ENCODE measurements around the gene LTBP3.

Gene LTBP3

GRCh38 chr11:65552388-65552951 lies 5.7 kb downstream of the LTBP3 start:
- Histone ChIP-seq H2AFZ (ENCODE audit: low read length, unreplicated experiment) (no peak overlapping the region), H3K4me3 (ENCODE audit: low read depth, low read length) (no peak overlapping the region), H3K36me3 (ENCODE audit: insufficient read depth, low read length) (0 out of 2 replicates have a peak, but pooled peaks cover 3% of the 10 kb centered on the region), H3K4me1 (ENCODE audit: control insufficient read depth, insufficient read depth, low read length, unreplicated experiment) (peaks cover 30% of the 10 kb centered on the region), H3K27ac (ENCODE audit: low read depth, low read length) (no peak overlapping the region), H3K27me3 (ENCODE audit: insufficient read depth, low read length) (no peaks in the 10 kb centered on the region), H3K79me2 (ENCODE audit: control insufficient read depth, insufficient read depth, low read length, unreplicated experiment) (peaks cover 11% of the 10 kb centered on the region)

- Histone ChIP-seq H3K36me3 (ENCODE audit: insufficient read depth, low read length) (0 out of 2 replicates have a peak, but pooled peaks cover 3% of the 10 kb centered on the region), H3K4me3 (ENCODE audit: low read depth, low read length) (no peak overlapping the region), H3K4me1 (ENCODE audit: control insufficient read depth, insufficient read depth, low read length, unreplicated experiment) (peaks cover 28% of the 10 kb centered on the region)
These were observed 6.4 kb downstream of the LTBP3 start for GRCh38 chr11:65551572-65552387.

DNA sequence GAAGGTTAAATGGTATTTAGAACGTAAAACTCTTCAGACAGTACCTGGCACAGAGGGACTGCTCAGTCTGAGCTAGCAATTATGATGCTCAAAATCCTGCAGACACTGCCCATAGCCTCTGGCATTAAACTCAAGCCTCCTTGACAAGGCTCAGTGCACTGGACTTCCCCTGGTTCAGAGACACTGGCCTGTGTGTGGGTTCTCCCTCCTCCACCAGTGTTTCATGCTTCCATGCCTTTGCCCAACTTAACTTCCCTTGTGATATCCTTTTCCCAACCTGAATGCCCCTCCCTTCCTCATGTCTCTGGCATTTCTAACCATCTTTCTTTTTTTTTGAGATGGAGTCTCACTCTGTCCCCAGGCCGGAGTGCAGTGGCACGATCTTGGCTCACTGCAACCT lies 9.1 kb downstream of the LTBP3 start:
- H2AFZ ChIP-seq (ENCODE audit: low read length, unreplicated experiment) = no peak overlapping the region
- no peak overlapping the region for H3K27ac ChIP-seq (ENCODE audit: low read depth, low read length)
- H3K4me3 ChIP-seq (ENCODE audit: low read depth, low read length) = no peak overlapping the region
- H3K36me3 ChIP-seq (ENCODE audit: insufficient read depth, low read length) = 0 out of 2 replicates have a peak, but pooled peaks cover 3% of the 10 kb centered on the region
- no peaks in the 10 kb centered on the region for H3K27me3 ChIP-seq (ENCODE audit: insufficient read depth, low read length)
- peaks cover 3% of the 10 kb centered on the region for H3K4me1 ChIP-seq (ENCODE audit: control insufficient read depth, insufficient read depth, low read length, unreplicated experiment)
- no peaks in the 10 kb centered on the region for H3K79me2 ChIP-seq (ENCODE audit: control insufficient read depth, insufficient read depth, low read length, unreplicated experiment)

More at GRCh38 chr11:65551572-65552387, 6.4 kb downstream of the LTBP3 start:
- Histone ChIP-seq H3K79me2 (ENCODE audit: control insufficient read depth, insufficient read depth, low read length, unreplicated experiment) (peaks cover 8% of the 10 kb centered on the region), H3K27ac (ENCODE audit: low read depth, low read length) (no peak overlapping the region), H2AFZ (ENCODE audit: low read length, unreplicated experiment) (no peak overlapping the region), H3K27me3 (ENCODE audit: insufficient read depth, low read length) (no peaks in the 10 kb centered on the region)

- Histone ChIP-seq H3K4me1 (ENCODE audit: control insufficient read depth, insufficient read depth, low read length, unreplicated experiment) (no peaks in the 10 kb centered on the region), H3K36me3 (ENCODE audit: insufficient read depth, low read length) (0 out of 2 replicates have a peak, but pooled peaks cover 3% of the 10 kb centered on the region), H3K27me3 (ENCODE audit: insufficient read depth, low read length) (no peaks in the 10 kb centered on the region), H3K79me2 (ENCODE audit: control insufficient read depth, insufficient read depth, low read length, unreplicated experiment) (no peaks in the 10 kb centered on the region), H3K27ac (ENCODE audit: low read depth, low read length) (no peak overlapping the region), H3K4me3 (ENCODE audit: low read depth, low read length) (no peak overlapping the region), H2AFZ (ENCODE audit: low read length, unreplicated experiment) (no peak overlapping the region)
These were observed 9.8 kb downstream of the LTBP3 start for GRCh38 chr11:65548395-65548794.

- H3K4me3 ChIP-seq (ENCODE audit: low read depth, low read length) = no peak overlapping the region
- H2AFZ ChIP-seq (ENCODE audit: low read length, unreplicated experiment) = no peak overlapping the region
- H3K27me3 ChIP-seq (ENCODE audit: insufficient read depth, low read length) = no peaks in the 10 kb centered on the region
These were observed 10.6 kb downstream of the LTBP3 start for GRCh38 chr11:65547446-65548125.

GRCh38 chr11:65546217-65546958 lies 11.8 kb downstream of the LTBP3 start:
- no peaks in the 10 kb centered on the region for H3K4me1 ChIP-seq (ENCODE audit: control insufficient read depth, insufficient read depth, low read length, unreplicated experiment)
- no peak overlapping the region for H2AFZ ChIP-seq (ENCODE audit: low read length, unreplicated experiment)
- H3K36me3 ChIP-seq (ENCODE audit: insufficient read depth, low read length) = 0 out of 2 replicates have a peak, but pooled peaks cover 3% of the 10 kb centered on the region
- no peak overlapping the region for H3K4me3 ChIP-seq (ENCODE audit: low read depth, low read length)
- H3K79me2 ChIP-seq (ENCODE audit: control insufficient read depth, insufficient read depth, low read length, unreplicated experiment) = no peaks in the 10 kb centered on the region
- H3K27me3 ChIP-seq (ENCODE audit: insufficient read depth, low read length) = no peaks in the 10 kb centered on the region
- H3K27ac ChIP-seq (ENCODE audit: low read depth, low read length) = no peak overlapping the region

More at GRCh38 chr11:65547446-65548125, 10.6 kb downstream of the LTBP3 start:
- Histone ChIP-seq H3K79me2 (ENCODE audit: control insufficient read depth, insufficient read depth, low read length, unreplicated experiment) (no peaks in the 10 kb centered on the region), H3K36me3 (ENCODE audit: insufficient read depth, low read length) (0 out of 2 replicates have a peak, but pooled peaks cover 3% of the 10 kb centered on the region), H3K27ac (ENCODE audit: low read depth, low read length) (no peak overlapping the region), H3K4me1 (ENCODE audit: control insufficient read depth, insufficient read depth, low read length, unreplicated experiment) (no peaks in the 10 kb centered on the region)

DNA sequence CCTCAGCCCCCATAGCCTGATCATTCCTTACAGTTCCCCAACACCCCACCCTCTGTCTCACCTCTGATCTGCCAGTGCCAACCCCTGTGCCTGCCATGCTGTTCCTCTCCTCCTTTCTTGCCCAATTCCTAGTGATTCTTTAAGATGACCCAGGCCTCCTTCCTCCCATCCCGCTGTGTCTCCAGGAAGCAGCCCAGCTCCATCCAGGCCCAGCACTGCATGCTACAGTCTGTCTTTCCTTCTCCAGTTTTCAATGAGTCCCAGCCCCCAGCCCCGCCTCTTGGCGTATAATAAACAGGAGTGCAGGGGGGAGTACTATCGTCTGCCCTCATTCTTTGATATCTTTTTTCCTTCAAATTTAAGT lies 12.3 kb downstream of the LTBP3 start:
- Histone ChIP-seq H3K27me3 (ENCODE audit: insufficient read depth, low read length) (no peaks in the 10 kb centered on the region), H2AFZ (ENCODE audit: low read length, unreplicated experiment) (no peak overlapping the region), H3K79me2 (ENCODE audit: control insufficient read depth, insufficient read depth, low read length, unreplicated experiment) (no peaks in the 10 kb centered on the region), H3K36me3 (ENCODE audit: insufficient read depth, low read length) (0 out of 2 replicates have a peak, but pooled peaks cover 3% of the 10 kb centered on the region), H3K27ac (ENCODE audit: low read depth, low read length) (no peak overlapping the region), H3K4me1 (ENCODE audit: control insufficient read depth, insufficient read depth, low read length, unreplicated experiment) (no peaks in the 10 kb centered on the region), H3K4me3 (ENCODE audit: low read depth, low read length) (no peak overlapping the region)

DNA sequence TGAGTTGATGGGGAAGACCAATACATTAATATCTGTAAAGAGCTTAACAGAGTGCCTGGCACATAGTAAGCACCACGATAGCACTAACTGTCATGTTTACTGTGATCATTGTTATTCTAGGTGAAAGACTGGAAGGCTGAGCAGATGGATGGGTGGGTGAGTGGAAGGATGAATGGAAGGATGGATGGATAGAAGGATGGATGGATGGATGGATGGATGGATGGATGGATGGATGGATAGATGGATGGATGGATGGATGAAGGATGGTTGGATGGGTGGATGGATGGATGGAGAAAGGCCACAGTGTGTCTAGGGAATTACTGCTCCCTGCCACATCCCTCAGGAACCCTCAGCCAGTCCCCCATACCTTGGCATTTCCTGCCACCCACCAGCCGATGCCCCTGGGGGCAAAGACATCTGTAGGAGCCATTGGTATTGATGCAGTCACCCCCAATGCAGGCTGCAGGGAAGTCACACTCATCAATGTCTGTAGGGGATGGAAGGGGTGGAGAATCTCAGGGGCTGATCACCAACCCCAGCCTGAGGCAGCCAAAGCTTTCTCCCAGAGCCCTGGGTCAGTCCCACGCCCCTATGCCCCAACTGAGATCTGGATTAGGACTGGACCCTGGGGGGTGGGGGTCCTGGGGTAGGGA lies 15.3 kb downstream of the LTBP3 start:
- H3K27me3 ChIP-seq (ENCODE audit: insufficient read depth, low read length) = no peaks in the 10 kb centered on the region
- H3K4me3 ChIP-seq (ENCODE audit: low read depth, low read length) = no peak overlapping the region
- no peak overlapping the region for H3K27ac ChIP-seq (ENCODE audit: low read depth, low read length)
- no peaks in the 10 kb centered on the region for H3K36me3 ChIP-seq (ENCODE audit: insufficient read depth, low read length)
- H2AFZ ChIP-seq (ENCODE audit: low read length, unreplicated experiment) = no peak overlapping the region
- no peaks in the 10 kb centered on the region for H3K4me1 ChIP-seq (ENCODE audit: control insufficient read depth, insufficient read depth, low read length, unreplicated experiment)
- no peaks in the 10 kb centered on the region for H3K79me2 ChIP-seq (ENCODE audit: control insufficient read depth, insufficient read depth, low read length, unreplicated experiment)

GRCh38 chr11:65541093-65541982 lies 16.8 kb downstream of the LTBP3 start:
- Histone ChIP-seq H3K27me3 (ENCODE audit: insufficient read depth, low read length) (no peaks in the 10 kb centered on the region), H3K36me3 (ENCODE audit: insufficient read depth, low read length) (no peaks in the 10 kb centered on the region), H3K79me2 (ENCODE audit: control insufficient read depth, insufficient read depth, low read length, unreplicated experiment) (no peaks in the 10 kb centered on the region), H2AFZ (ENCODE audit: low read length, unreplicated experiment) (no peak overlapping the region), H3K4me1 (ENCODE audit: control insufficient read depth, insufficient read depth, low read length, unreplicated experiment) (no peaks in the 10 kb centered on the region), H3K4me3 (ENCODE audit: low read depth, low read length) (peak overlapping the region; percentile 68), H3K27ac (ENCODE audit: low read depth, low read length) (no peak overlapping the region)

All from ACC112 (cell line).